HG02973 (cell line): ENCODE data around the gene MAP2K6.
A peak's percentile ranks its signal among the peaks of the same experiment; 100 is the strongest.

Experiments
- ATAC-seq: cut with Tn5 transposase; IDR thresholded peaks from one replicate; pipeline ENCODE4 v1.9.1; 2021; ENCODE audit warnings: moderate library complexity; ENCODE audit not compliant: unreplicated experiment

MAP2K6 gene

GRCh38 chr17:69528035-69528434 lies 113.5 kb downstream of the MAP2K6 start:
- no peak for ATAC-seq

- no peak for ATAC-seq
Observed at GRCh38 chr17:69533481-69534234, 119.2 kb downstream of the MAP2K6 start.

GRCh38 chr17:69534235-69534621 lies 119.7 kb downstream of the MAP2K6 start:
- ATAC-seq, result no peak

GRCh38 chr17:69535016-69535570 lies 120.6 kb downstream of the MAP2K6 start:
- no peak for ATAC-seq

- no peak for ATAC-seq
Observed at GRCh38 chr17:69538795-69539194, 124.3 kb downstream of the MAP2K6 start.

- ATAC-seq, result no peak
Observed at GRCh38 chr17:69539274-69539673, 124.8 kb downstream of the MAP2K6 start.

- no peak for ATAC-seq
Observed at GRCh38 chr17:69539781-69540319, 125.4 kb downstream of the MAP2K6 start.

- ATAC-seq, result no peak
Observed at GRCh38 chr17:69540356-69540755, 125.9 kb downstream of the MAP2K6 start.

GRCh38 chr17:69547230-69547629 lies 132.7 kb downstream of the MAP2K6 start:
- no peak for ATAC-seq

GRCh38 chr17:69547947-69548346 lies 133.4 kb downstream of the MAP2K6 start:
- peak; percentile 78 for ATAC-seq

- no peak for ATAC-seq
Observed at GRCh38 chr17:69551212-69552010, 136.9 kb downstream of the MAP2K6 start.

GRCh38 chr17:69552986-69553667 lies 138.6 kb downstream of the MAP2K6 start:
- ATAC-seq, result no peak

GRCh38 chr17:69555056-69555455 lies 140.6 kb downstream of the MAP2K6 start:
- ATAC-seq, result no peak

GRCh38 chr17:69557339-69557738 lies 142.8 kb downstream of the MAP2K6 start:
- ATAC-seq, result no peak

GRCh38 chr17:69558796-69559195 lies 144.3 kb downstream of the MAP2K6 start:
- no peak for ATAC-seq

GRCh38 chr17:69560987-69561441 lies 146.5 kb downstream of the MAP2K6 start:
- ATAC-seq, result no peak

- ATAC-seq, result no peak
Observed at GRCh38 chr17:69561462-69561861, 147.0 kb downstream of the MAP2K6 start.

GRCh38 chr17:69565447-69565846 lies 150.9 kb downstream of the MAP2K6 start:
- ATAC-seq, result no peak

- no peak for ATAC-seq
Observed at GRCh38 chr17:69567130-69567529, 152.6 kb downstream of the MAP2K6 start.

GRCh38 chr17:69572747-69573146 lies 158.2 kb downstream of the MAP2K6 start:
- ATAC-seq, result no peak

GRCh38 chr17:69573396-69573795 lies 158.9 kb downstream of the MAP2K6 start:
- no peak for ATAC-seq
